ENCODE results near the gene PDGFB.

Gene PDGFB

GRCh38 chr22:39239561-39240423 lies 5.0 kb downstream of the PDGFB start:
- DNase-seq (ENCODE audit: low spot score), result no peak

GRCh38 chr22:39238966-39239505 lies 5.7 kb downstream of the PDGFB start:
- no peak for DNase-seq (ENCODE audit: low spot score)

DNA sequence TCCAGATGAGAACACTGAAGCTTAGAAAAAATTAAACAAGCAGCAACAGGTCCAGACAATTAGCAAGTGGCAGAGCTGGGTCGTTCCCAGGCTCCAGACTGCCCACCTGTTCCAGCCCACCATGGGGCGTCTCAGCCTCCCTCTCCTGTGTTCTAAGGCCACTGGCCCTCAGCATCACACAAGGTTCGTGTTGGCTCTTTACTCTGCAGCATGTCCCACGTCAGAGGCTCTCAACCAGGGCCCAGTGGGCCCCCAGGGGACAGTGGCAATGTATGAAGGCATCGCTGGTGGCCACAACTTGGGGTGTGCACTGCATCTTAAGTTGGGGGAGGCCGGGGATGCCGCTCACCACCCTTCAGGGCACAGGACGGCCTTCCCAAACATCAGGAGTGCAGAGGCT lies 6.2 kb downstream of the PDGFB start:
- no peak for DNase-seq (ENCODE audit: low spot score)

GRCh38 chr22:39238101-39238466 lies 6.7 kb downstream of the PDGFB start:
- DNase-seq (ENCODE audit: low spot score), result no peak

GRCh38 chr22:39237318-39238100 lies 7.3 kb downstream of the PDGFB start:
- no peak for DNase-seq (ENCODE audit: low spot score)

GRCh38 chr22:39236321-39237317 lies 8.2 kb downstream of the PDGFB start:
- DNase-seq (ENCODE audit: low spot score), result no peak

DNA sequence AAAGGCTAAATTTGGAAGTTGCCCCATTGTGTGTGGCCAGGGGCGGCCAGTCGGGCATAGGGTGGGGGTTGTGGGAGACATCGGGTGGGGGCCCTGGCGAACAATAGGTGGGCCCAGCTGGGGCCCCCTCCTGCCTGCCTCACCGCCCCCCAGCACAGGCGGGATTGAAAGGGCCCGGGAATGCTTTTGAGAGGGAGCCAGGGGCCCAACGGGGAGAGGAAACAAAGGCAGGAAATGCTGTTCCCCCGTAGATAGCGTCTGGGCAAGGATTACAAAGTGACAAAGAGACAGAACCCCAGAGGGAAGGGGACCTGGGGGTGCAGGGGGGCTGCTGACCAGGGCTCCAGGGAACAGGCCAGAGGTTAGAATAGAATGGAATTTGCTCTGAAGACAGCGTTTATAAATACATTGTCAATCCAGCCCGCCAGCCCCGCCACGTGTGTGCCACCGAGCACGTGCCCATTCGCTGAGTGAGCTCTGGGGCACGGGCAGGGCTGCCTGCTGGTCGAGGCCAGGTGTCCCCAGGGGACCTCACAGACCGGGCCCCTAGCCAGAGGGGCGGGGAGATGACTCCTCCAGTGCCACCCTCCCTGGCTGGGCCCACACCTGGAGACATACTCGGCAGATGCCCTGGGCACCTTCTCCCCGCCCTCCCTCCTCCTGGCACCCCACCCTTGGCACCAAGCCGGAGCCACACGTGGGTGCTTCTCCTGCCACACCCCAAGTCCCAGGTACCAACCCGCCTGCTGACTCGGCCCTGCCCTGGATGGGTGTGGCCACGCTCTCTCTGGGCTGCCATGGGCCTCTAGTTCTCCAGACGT lies 9.7 kb downstream of the PDGFB start:
- no peak for DNase-seq (ENCODE audit: low spot score)

DNA sequence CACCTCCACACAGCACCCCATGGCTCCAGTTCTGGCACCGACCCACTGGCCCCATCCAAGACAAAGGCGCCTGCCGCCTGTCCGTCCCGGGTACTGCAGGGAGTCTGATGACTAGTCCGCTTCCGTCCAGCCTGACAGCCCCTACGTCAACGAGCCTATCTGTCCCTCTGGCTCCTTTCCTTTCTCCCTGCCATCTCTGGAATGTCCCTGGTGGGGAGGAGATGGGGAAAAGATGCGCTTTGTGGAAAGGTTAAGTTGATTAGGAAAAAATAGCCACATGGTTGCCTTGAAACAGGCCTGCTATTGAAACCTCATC lies 10.4 kb downstream of the PDGFB start:
- DNase-seq (ENCODE audit: low spot score), result no peak

- DNase-seq (ENCODE audit: low spot score), result no peak
These were observed 10.9 kb downstream of the PDGFB start for GRCh38 chr22:39233710-39234471.

DNA sequence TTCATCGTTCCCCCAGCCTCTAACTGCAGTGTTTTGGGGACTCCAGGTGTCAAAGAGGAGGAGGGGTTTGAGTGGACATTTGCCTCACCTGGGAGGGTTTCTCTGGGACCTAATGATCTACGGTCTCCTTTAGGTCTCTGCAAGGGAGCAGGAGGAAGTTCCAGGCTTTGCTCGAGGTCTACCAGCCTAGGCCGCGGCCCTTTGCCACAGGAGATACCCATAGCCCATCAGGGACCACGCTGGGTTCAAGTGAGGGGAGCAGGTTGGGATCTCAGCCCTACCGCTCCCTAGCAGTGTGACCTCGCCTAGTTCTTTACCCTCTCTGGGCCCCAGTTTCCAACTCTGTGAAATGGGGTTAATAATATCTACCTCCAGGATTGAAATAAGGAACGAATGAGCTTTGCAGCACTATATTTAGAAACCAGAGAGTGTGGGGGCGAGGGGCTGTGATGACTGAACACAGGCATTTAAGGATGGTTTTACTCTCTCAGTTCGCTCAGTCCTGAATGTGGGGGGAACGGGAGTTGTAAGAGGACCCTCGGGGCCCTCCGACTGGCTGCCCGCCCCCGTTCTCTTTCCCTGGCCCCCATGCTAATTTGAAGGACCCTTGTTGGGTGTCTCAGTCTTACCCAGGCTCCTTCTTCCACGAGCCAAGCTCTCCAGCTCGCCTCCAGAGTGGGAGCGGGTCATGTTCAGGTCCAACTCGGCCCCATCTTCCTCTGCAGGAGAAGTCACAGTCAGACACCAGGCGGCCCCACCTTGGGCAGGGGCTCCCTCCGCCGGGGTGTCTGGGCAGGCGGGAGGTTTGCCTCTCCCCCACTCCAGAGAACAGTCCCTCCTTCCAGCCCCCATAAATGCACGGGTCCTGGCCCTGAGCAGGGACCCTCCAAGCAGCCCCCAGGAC lies 11.7 kb downstream of the PDGFB start:
- no peak for DNase-seq (ENCODE audit: low spot score)

DNA sequence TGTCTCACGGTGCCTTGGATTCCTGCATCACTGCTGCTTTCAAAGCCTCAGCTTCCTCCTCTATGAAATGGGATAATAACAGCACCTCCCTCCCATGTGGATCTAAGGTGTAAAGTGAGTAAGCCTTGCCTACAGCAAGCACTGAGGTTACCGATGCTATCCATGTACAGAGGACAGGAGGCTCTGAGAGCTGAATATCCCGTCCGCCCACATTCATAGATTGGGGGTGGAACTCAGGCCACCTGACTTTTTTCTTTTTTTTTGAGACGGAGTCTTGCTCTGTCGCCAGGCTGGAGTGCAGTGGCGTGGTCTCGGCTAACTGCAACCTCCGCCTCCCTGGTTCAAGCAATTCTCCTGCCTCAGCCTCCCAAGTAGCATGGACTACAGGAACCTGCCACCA lies 12.5 kb downstream of the PDGFB start:
- no peak for DNase-seq (ENCODE audit: low spot score)

GRCh38 chr22:39231197-39231950 lies 13.4 kb downstream of the PDGFB start:
- DNase-seq (ENCODE audit: low spot score), result no peak

- DNase-seq (ENCODE audit: low spot score), result no peak
These were observed 14.3 kb downstream of the PDGFB start for GRCh38 chr22:39230261-39231196.

GRCh38 chr22:39229688-39230260 lies 15.0 kb downstream of the PDGFB start:
- DNase-seq (ENCODE audit: low spot score), result no peak

- no peak for DNase-seq (ENCODE audit: low spot score)
These were observed 15.7 kb downstream of the PDGFB start for GRCh38 chr22:39229075-39229474.

- DNase-seq (ENCODE audit: low spot score), result no peak
These were observed 17.1 kb downstream of the PDGFB start for GRCh38 chr22:39227542-39228272.
